ENCODE data around the gene STK39. TPM values are rescaled to one million over a fixed set of nuclear protein-coding genes. Genes with fewer than 3 reads are reported as not detected.

Gene STK39
- total RNA-seq, 1 donor from 2014 or later = 26.2 TPM

Other genes starting within 250 kb of the STK39 start
- gene CERS6, start 208.7 kb upstream of the STK39 start, total RNA-seq (ENCODE audit: low replicate concordance) = 36.9 and 43.0 TPM in 2 replicates